H1 (cell line): ENCODE data around the gene SHOC1. TPM values are rescaled to one million over a fixed set of nuclear protein-coding genes. Genes with fewer than 3 reads are reported as not detected.

Experiments used
- CTCF ChIA-PET: fragments of 300-600 bp; sonication (Branson Sonifier 250); formaldehyde crosslinking; loops from one replicate; lab custom pipeline; 2021; ENCODE audit not compliant: partially characterized antibody; lab: Charles Lee
- POLR2A ChIA-PET: fragments of 300-600 bp; sonication (Branson Sonifier 250); formaldehyde crosslinking; loops from one replicate; lab custom pipeline; 2021; ENCODE audit warnings: inconsistent platforms; ENCODE audit not compliant: partially characterized antibody; lab: Charles Lee
- DNase-seq, 2 experiments: peaks; one replicate each; pipeline versions ENCODE4 v3.0.0 to v3.0.0-alpha.2; 2010 to 2022; ENCODE audit warnings: low spot score in 2 of 2, low read depth in 1 of 2, mixed read lengths in 1 of 2
- FAIRE-seq: peaks from 2 replicates; lab custom pipeline; 2011; peaks lifted over from hg19 to GRCh38; lab: Jason Lieb, UNC
- H2AFZ ChIP-seq: 2 replicates; pipeline ENCODE4 v1.8.1; 2012; ENCODE audit warnings: low read length, inconsistent platforms
- H2AK5ac ChIP-seq: 2 replicates; pipeline ENCODE4 v1.6.1; 2013; ENCODE audit warnings: low read depth, low read length
- H2BK120ac ChIP-seq: replicated peaks from 2 replicates; pipeline ENCODE3; 2013; ENCODE audit warnings: low read depth, low read length, inconsistent platforms
- H2BK12ac ChIP-seq: 2 replicates; pipeline ENCODE4 v1.6.1; 2013; ENCODE audit warnings: low read depth, low read length
- H2BK15ac ChIP-seq: 2 replicates; pipeline ENCODE4 v1.6.1; 2013; ENCODE audit warnings: low read length
- H2BK20ac ChIP-seq: 2 replicates; pipeline ENCODE4 v1.6.1; 2013; ENCODE audit warnings: low read length
- H2BK5ac ChIP-seq: 2 replicates; pipeline ENCODE4 v1.6.1; 2013; ENCODE audit warnings: low read depth, low read length
- H3K14ac ChIP-seq: 2 replicates; pipeline ENCODE4 v1.6.1; 2013; ENCODE audit warnings: inconsistent platforms; ENCODE audit not compliant: insufficient read length
- H3K18ac ChIP-seq: 2 replicates; pipeline ENCODE4 v1.6.1; 2013; ENCODE audit warnings: low read length; ENCODE audit errors: extremely low read depth
- H3K23ac ChIP-seq: 2 replicates; pipeline ENCODE4 v1.6.1; 2013; ENCODE audit warnings: inconsistent platforms; ENCODE audit not compliant: insufficient read length
- H3K23me2 ChIP-seq: 2 replicates; pipeline ENCODE4 v1.6.1; 2013; ENCODE audit warnings: low read depth, low read length
- H3K27ac ChIP-seq: 2 replicates; pipeline ENCODE4 v1.6.1; 2011; ENCODE audit warnings: low read depth, low read length, inconsistent platforms
- H3K27me3 ChIP-seq, 4 experiments: replicated peaks in 1 of 4; 1 replicate in 1 of 4; 2 replicates in 3 of 4; pipeline versions ENCODE4 v1.6.1 to v1.8.1; 2011 to 2013; ENCODE audit warnings: low read length in 3 of 4, mild to moderate bottlenecking in 3 of 4, inconsistent platforms in 2 of 4, mixed read lengths in 2 of 4, moderate library complexity in 1 of 4; ENCODE audit not compliant: control insufficient read depth in 3 of 4, insufficient read depth in 3 of 4; ENCODE audit errors: extremely low read depth in 1 of 4
- H3K36me3 ChIP-seq, 4 experiments: 2 replicates each; pipeline versions ENCODE4 v1.6.1 to v1.8.1; 2011 to 2013; ENCODE audit warnings: mild to moderate bottlenecking in 4 of 4, low read length in 3 of 4, moderate library complexity in 2 of 4, control low read depth in 1 of 4, inconsistent platforms in 1 of 4; ENCODE audit not compliant: insufficient read depth in 4 of 4, control insufficient read depth in 2 of 4
- H3K4ac ChIP-seq: replicated peaks from 2 replicates; pipeline ENCODE3; 2013; ENCODE audit warnings: low read length, low read depth, mixed read lengths, inconsistent platforms; ENCODE audit not compliant: insufficient read length
- H3K4me1 ChIP-seq, 4 experiments: replicated peaks in 1 of 4; 1 replicate in 1 of 4; 2 replicates in 3 of 4; pipeline versions ENCODE4 v1.6.1 to v1.8.1; 2011 to 2013; ENCODE audit warnings: low read length in 3 of 4, inconsistent platforms in 2 of 4, mixed read lengths in 1 of 4; ENCODE audit not compliant: insufficient read depth in 4 of 4, control insufficient read depth in 3 of 4
- H3K4me2 ChIP-seq, 2 experiments: 2 replicates each; pipeline versions ENCODE4 v1.6.1 to v1.8.1; 2011 to 2013; ENCODE audit warnings: low read depth in 2 of 2, low read length in 2 of 2, control low read depth in 1 of 2, inconsistent platforms in 1 of 2, mild to moderate bottlenecking in 1 of 2; ENCODE audit not compliant: insufficient read depth in 1 of 2
- H3K4me3 ChIP-seq, 4 experiments: fragments of 200-600, 300-600 bp in 1 of 4; sonication (generic), shearing (Covaris generic), sonication (Bioruptor Twin) in 1 of 4; 2 replicates each; pipeline versions ENCODE4 v1.5.1 to v1.8.1; 2011 to 2016; ENCODE audit warnings: low read length in 4 of 4, low read depth in 3 of 4, control low read depth in 2 of 4, inconsistent platforms in 2 of 4, mild to moderate bottlenecking in 2 of 4, mixed read lengths in 1 of 4, moderate library complexity in 1 of 4; ENCODE audit not compliant: insufficient read depth in 2 of 4; ENCODE audit errors: extremely low read depth in 1 of 4
- H3K56ac ChIP-seq: replicated peaks from 2 replicates; pipeline ENCODE3; 2013; ENCODE audit warnings: low read depth, mild to moderate bottlenecking, mixed read lengths, low read length, inconsistent platforms; ENCODE audit not compliant: insufficient read length
- H3K79me1 ChIP-seq: 2 replicates; pipeline ENCODE4 v1.6.1; 2013; ENCODE audit warnings: low read depth, low read length, control low read depth
- H3K79me2 ChIP-seq, 2 experiments: 2 replicates each; pipeline versions ENCODE4 v1.6.1 to v1.8.1; 2012 to 2013; ENCODE audit warnings: low read length in 2 of 2, mild to moderate bottlenecking in 2 of 2, inconsistent platforms in 1 of 2; ENCODE audit not compliant: insufficient read depth in 2 of 2, control insufficient read depth in 1 of 2
- H3K9ac ChIP-seq, 4 experiments: replicated peaks in 1 of 4; 1 replicate in 1 of 4; 2 replicates in 3 of 4; pipeline versions ENCODE4 v1.6.1 to v1.8.1; 2011 to 2013; ENCODE audit warnings: low read depth in 3 of 4, low read length in 3 of 4, control low read depth in 2 of 4, mild to moderate bottlenecking in 2 of 4, moderate library complexity in 2 of 4, inconsistent platforms in 1 of 4; ENCODE audit errors: extremely low read depth in 1 of 4
- H3K9me3 ChIP-seq, 2 experiments: 2 replicates each; pipeline versions ENCODE4 v1.6.1 to v1.8.1; 2012 to 2013; ENCODE audit warnings: mild to moderate bottlenecking in 2 of 2, moderate library complexity in 2 of 2, control low read depth in 1 of 2, inconsistent platforms in 1 of 2, low read depth in 1 of 2, low read length in 1 of 2, mixed read lengths in 1 of 2; ENCODE audit not compliant: insufficient read depth in 2 of 2
- H4K20me1 ChIP-seq, 2 experiments: replicated peaks in 1 of 2; 2 replicates each; pipeline versions ENCODE3 to v1.8.1; 2011 to 2013; ENCODE audit warnings: inconsistent platforms in 2 of 2, low read length in 2 of 2, mild to moderate bottlenecking in 1 of 2; ENCODE audit not compliant: insufficient read depth in 2 of 2, control insufficient read depth in 1 of 2
- H4K5ac ChIP-seq: 2 replicates; pipeline ENCODE4 v1.6.1; 2013; ENCODE audit warnings: low read length, low read depth, mixed read lengths, inconsistent platforms; ENCODE audit not compliant: insufficient read length
- H4K8ac ChIP-seq: 2 replicates; pipeline ENCODE4 v1.8.0; 2013; ENCODE audit warnings: mild to moderate bottlenecking, moderate library complexity, low read length, inconsistent platforms; ENCODE audit not compliant: insufficient read depth; ENCODE audit errors: extremely low read depth
- H4K91ac ChIP-seq: replicated peaks from 2 replicates; pipeline ENCODE3; 2013; ENCODE audit warnings: low read length, mixed read lengths, inconsistent platforms; ENCODE audit not compliant: insufficient read length
- ATF2 ChIP-seq: IDR thresholded peaks from 2 replicates; pipeline ENCODE4 v1.6.1; 2012; ENCODE audit warnings: low read length, inconsistent platforms
- CHD1 ChIP-seq: IDR thresholded peaks from 2 replicates; pipeline ENCODE4 v1.6.1; 2012; ENCODE audit warnings: low read depth, low read length, improper control_type of control experiment
- E2F6 ChIP-seq: IDR thresholded peaks from 2 replicates; pipeline ENCODE4 v1.6.1; 2012; ENCODE audit warnings: inconsistent platforms
- NANOG ChIP-seq: IDR thresholded peaks from 2 replicates; pipeline ENCODE4 v1.6.1; 2011; ENCODE audit warnings: low read length, low read depth, mild to moderate bottlenecking, inconsistent platforms; ENCODE audit not compliant: insufficient read depth, poor library complexity, severe bottlenecking
- RNF2 ChIP-seq: fragments of 200-900, 300-1000 bp; sonication (generic); IDR thresholded peaks from 2 replicates; pipeline ENCODE4 v1.7.1; 2016; ENCODE audit warnings: borderline replicate concordance, low read depth, mild to moderate bottlenecking, antibody characterized with exemption, low read length; ENCODE audit not compliant: poor library complexity, severe bottlenecking; ENCODE audit errors: missing control alignments
- SAP30 ChIP-seq: fragments of 300-600 bp; sonication (generic); IDR thresholded peaks from 2 replicates; pipeline ENCODE4 v1.7.1; 2012; ENCODE audit warnings: low read length, moderate library complexity, mild to moderate bottlenecking, inconsistent platforms; ENCODE audit not compliant: insufficient read depth, insufficient replicate concordance
- SP1 ChIP-seq: IDR thresholded peaks from 2 replicates; pipeline ENCODE4 v1.6.1; 2011; ENCODE audit warnings: low read depth, low read length
- SP4 ChIP-seq: IDR thresholded peaks from 2 replicates; pipeline ENCODE4 v1.6.1; 2012; ENCODE audit warnings: low read length, inconsistent platforms
- TAF7 ChIP-seq: optimal IDR thresholded peaks from 2 replicates; pipeline ENCODE3; 2011; ENCODE audit warnings: low read depth, mild to moderate bottlenecking, inconsistent platforms, low read length, moderate library complexity, borderline replicate concordance
- YY1 ChIP-seq: IDR thresholded peaks from 2 replicates; pipeline ENCODE4 v1.6.1; 2011; ENCODE audit warnings: low read depth, mild to moderate bottlenecking, low read length
- WGBS, 2 experiments: shearing (Covaris generic) in 1 of 2; methylation state at CpG; one replicate each; pipeline versions ENCODE4 v1.1.6 to v1.1.7; 2013 to 2015; ENCODE audit warnings: low lambda C conversion rate in 2 of 2, mixed read lengths in 2 of 2, inconsistent platforms in 1 of 2, low coverage in 1 of 2, missing lambda C conversion rate in 1 of 2; ENCODE audit not compliant: insufficient replicate concordance in 2 of 2, insufficient coverage in 1 of 2, insufficient read length in 1 of 2; ENCODE audit errors: extremely low coverage in 1 of 2, missing lambda C conversion rate in 1 of 2; 5-methylcytosine and 5-hydroxymethylcytosine counted together
- polyA plus RNA-seq, 7 experiments: library from polyadenylated mRNA; depleted of rRNA in 3 of 7; stranded (reverse) in 5 of 7; unstranded in 2 of 7; fragments of >200 nt in 5 of 7; fragments of 200-250 nt in 2 of 7; gene quantifications; 1 replicate in 5 of 7; 2 replicates in 1 of 7; 4 replicates in 1 of 7; pipeline versions ENCODE4 v1.2.1 to v1.2.3, GENCODE V29; 2011 to 2013; ENCODE audit warnings: missing spikeins in 2 of 7, mixed read lengths in 2 of 7
- total RNA-seq: library from RNA; stranded (reverse); fragmentation: NEBNext Ultra II Directional; extraction: Animal tissue kit (Norgen Biotek cat#: 25700); gene quantifications from 2 replicates; pipeline ENCODE4 v1.2.1, GENCODE V29; 2021

The SHOC1 gene
- total and polyA plus RNA-seq, 2 of the 8 experiments (the other 6 are each of a cell fraction or from before 2014, with no cell fraction given) = not detected

- CTCF ChIA-PET = interaction anchor here (1.4 kb wide), 1 partner anchor 259 kb away, joined by 4 read pairs; no protein-coding TSS in a partner anchor
- no peak for TF ChIP-seq E2F6
- TF ChIP-seq YY1 = no peak
- TF ChIP-seq RNF2 = no peak
- no peak for TF ChIP-seq SAP30
- no peak for TF ChIP-seq TAF7
- TF ChIP-seq CHD1 = no peak
- TF ChIP-seq ATF2 = no peak
- no peak for TF ChIP-seq NANOG
- no peak for TF ChIP-seq SP1
- TF ChIP-seq SP4 = no peak
Observed at GRCh38 chr9:111815285-111816070, 20.7 kb upstream of the SHOC1 start.

More at GRCh38 chr9:111815285-111816070, 20.7 kb upstream of the SHOC1 start:
- Histone ChIP-seq H2BK5ac (no peak overlapping the region), H3K23ac (no peak overlapping the region), H3K4me1 (no peaks in the 10 kb centered on the region), H3K27ac (no peak overlapping the region), H2AFZ (no peak overlapping the region), H3K14ac (no peak overlapping the region), H3K9ac (no peak overlapping the region), H3K56ac (no peak overlapping the region), H3K4me3 (no peak overlapping the region), H3K36me3 (no peaks in the 10 kb centered on the region), H3K27me3 (no peaks in the 10 kb centered on the region), H3K4me2 (no peak overlapping the region), H3K79me2 (no peaks in the 10 kb centered on the region), H3K79me1 (no peaks in the 10 kb centered on the region), H3K23me2 (no peaks in the 10 kb centered on the region), H3K4ac (no peak overlapping the region), H4K5ac (no peak overlapping the region), H4K91ac (no peak overlapping the region), H2BK120ac (no peak overlapping the region), H4K8ac (no peak overlapping the region), H2AK5ac (no peak overlapping the region), H4K20me1 (no peaks in the 10 kb centered on the region), H2BK12ac (no peak overlapping the region), H3K9me3 (no peaks in the 10 kb centered on the region), H3K18ac (no peak overlapping the region), H2BK15ac (no peak overlapping the region), H2BK20ac (no peak overlapping the region)
- WGBS, 2 experiments = 93% methylated on average over 7 of the region's 7 CpGs; no CpG with 5 or more reads in 1 of the 2 experiments
- FAIRE-seq = no peak
- DNase-seq = no peak
- POLR2A ChIA-PET = no interaction called here
